K562 (cell line): ENCODE results near the gene MRI1. TPM values are rescaled to one million over a fixed set of nuclear protein-coding genes. Genes with fewer than 3 reads are reported as not detected.

ENCODE experiments used
- ATAC-seq: fragments of 200-7000 bp; cut with Tn5 transposase; 3 replicates; pipeline ENCODE4 v1.9.1; 2020; ENCODE audit warnings: moderate library complexity
- BruUV-seq: library from RNA; stranded (reverse); fragments of 400-500 nt; replicated peaks from 2 replicates; lab custom pipeline; 2021; lab: Mats Ljungman, UMichigan
- CTCF ChIA-PET: fragments of 300-600 bp; formaldehyde crosslinking; extraction: SDS; loops from one replicate; lab custom pipeline; 2021; ENCODE audit warnings: low intra/inter-chr PET ratio; lab: Yijun Ruan, JAX
- POLR2A ChIA-PET: fragments of 300-600, 350-650 bp; sonication (Branson Sonifier 250); formaldehyde crosslinking; extraction: SDS; loops from one replicate; lab custom pipeline; 2021; ENCODE audit warnings: antibody characterized with exemption, inconsistent platforms; lab: Yijun Ruan, JAX
- DNase-seq, 4 experiments: peaks; one replicate each; pipeline versions ENCODE4 v3.0.0 to v3.0.0-alpha.2; 2011 to 2018; ENCODE audit warnings: low spot score in 3 of 4, mixed read lengths in 3 of 4; ENCODE audit errors: extremely low read depth in 1 of 4
- FAIRE-seq: peaks from 2 replicates; lab custom pipeline; 2011; peaks lifted over from hg19 to GRCh38; lab: Jason Lieb, UNC
- H2AFZ ChIP-seq: 2 replicates; pipeline ENCODE4 v1.6.0; 2011; ENCODE audit warnings: low read depth, low read length, control low read depth, inconsistent platforms
- H3K27ac ChIP-seq: fragments of 200-600 bp; 3 replicates; pipeline ENCODE4 v1.8.0; 2011; ENCODE audit warnings: low read depth, mild to moderate bottlenecking, control low read depth, inconsistent platforms, low read length, moderate library complexity, mixed read lengths; ENCODE audit errors: extremely low read depth
- H3K27me3 ChIP-seq, 2 experiments: fragments of 300-600 bp in 1 of 2; 2 replicates in 1 of 2; 3 replicates in 1 of 2; pipeline versions ENCODE4 v1.6.0 to v1.8.0; 2011; ENCODE audit warnings: inconsistent platforms in 2 of 2, low read length in 2 of 2, mild to moderate bottlenecking in 1 of 2, mixed read lengths in 1 of 2, moderate library complexity in 1 of 2; ENCODE audit not compliant: control insufficient read depth in 2 of 2, insufficient read depth in 2 of 2
- H3K36me3 ChIP-seq: fragments of 300-600 bp; 3 replicates; pipeline ENCODE4 v1.8.0; 2011; ENCODE audit warnings: mild to moderate bottlenecking, low read length, inconsistent platforms; ENCODE audit not compliant: control insufficient read depth, insufficient read depth
- H3K4me1 ChIP-seq, 2 experiments: fragments of 200-600 bp in 1 of 2; replicated peaks in 1 of 2; 2 replicates in 1 of 2; 3 replicates in 1 of 2; pipeline versions ENCODE4 v1.5.1 to v1.8.0; 2011; ENCODE audit warnings: inconsistent platforms in 2 of 2, low read length in 2 of 2, mild to moderate bottlenecking in 1 of 2, mixed read lengths in 1 of 2, moderate library complexity in 1 of 2; ENCODE audit not compliant: control insufficient read depth in 2 of 2, insufficient read depth in 2 of 2
- H3K4me2 ChIP-seq: 2 replicates; pipeline ENCODE4 v1.6.1; 2011; ENCODE audit warnings: low read length, control low read depth, inconsistent platforms, mixed read lengths; ENCODE audit not compliant: insufficient read depth
- H3K4me3 ChIP-seq: fragments of 200-600 bp; sonication (generic), shearing (Covaris generic); 2 replicates; pipeline ENCODE4 v1.5.1; 2016; ENCODE audit warnings: control low read depth, inconsistent platforms
- H3K79me2 ChIP-seq: fragments of 200-600 bp; 3 replicates; pipeline ENCODE4 v1.8.0; 2011; ENCODE audit warnings: low read length, inconsistent platforms; ENCODE audit not compliant: control insufficient read depth, insufficient read depth
- H3K9ac ChIP-seq, 2 experiments: 2 replicates each; pipeline versions ENCODE4 v1.6.0 to v1.6.1; 2011; ENCODE audit warnings: low read depth in 2 of 2, low read length in 2 of 2, control low read depth in 1 of 2, inconsistent platforms in 1 of 2, mild to moderate bottlenecking in 1 of 2, mixed read lengths in 1 of 2; ENCODE audit not compliant: insufficient read depth in 1 of 2
- H3K9me1 ChIP-seq: one replicate; pipeline ENCODE4 v1.6.0; 2011; ENCODE audit warnings: inconsistent platforms, mild to moderate bottlenecking, low read length, moderate library complexity; ENCODE audit not compliant: control insufficient read depth, insufficient read depth
- H3K9me3 ChIP-seq: replicated peaks from 2 replicates; pipeline ENCODE4 v1.5.1; 2011; ENCODE audit warnings: low read depth, low read length, inconsistent platforms; ENCODE audit not compliant: control insufficient read depth, insufficient read depth
- H4K20me1 ChIP-seq: replicated peaks from 2 replicates; pipeline ENCODE4 v1.6.1; 2011; ENCODE audit warnings: low read length, inconsistent platforms, mixed read lengths; ENCODE audit not compliant: control insufficient read depth, insufficient read depth
- C11orf30 ChIP-seq: fragments of 450-650 bp; IDR thresholded peaks from 2 replicates; pipeline ENCODE4 v1.6.1; 2016; ENCODE audit warnings: low read depth, mild to moderate bottlenecking
- HMG20B ChIP-seq: fragments of 250-450 bp; sonication (Bioruptor Pico); IDR thresholded peaks from 2 replicates; pipeline ENCODE4 v1.5.0; 2021; ENCODE audit warnings: mild to moderate bottlenecking
- PHF21A ChIP-seq: fragments of 450-650 bp; IDR thresholded peaks from 2 replicates; pipeline ENCODE4 v1.6.1; 2017; ENCODE audit warnings: low read depth, borderline replicate concordance
- RFX7 ChIP-seq: fragments of 250-450 bp; sonication (Bioruptor Pico); IDR thresholded peaks from 2 replicates; pipeline ENCODE4 v1.5.1; 2021; ENCODE audit warnings: mild to moderate bottlenecking
- SMAD1 ChIP-seq: fragments of 150-350 bp; IDR thresholded peaks from 2 replicates; pipeline ENCODE4 v1.6.1; 2014; ENCODE audit warnings: low read length, low read depth; ENCODE audit not compliant: partially characterized antibody
- TBL1XR1 ChIP-seq, 2 experiments: IDR thresholded peaks; 2 replicates each; pipeline ENCODE4 v1.6.1; 2012; ENCODE audit warnings: improper control_type of control experiment in 2 of 2, low read length in 2 of 2, mild to moderate bottlenecking in 1 of 2
- ZC3H8 ChIP-seq: fragments of 450-650 bp; IDR thresholded peaks from 2 replicates; pipeline ENCODE4 v1.6.1; 2017
- ZKSCAN1 ChIP-seq: fragments of 150-350 bp; IDR thresholded peaks from 2 replicates; pipeline ENCODE4 v1.6.1; 2016; ENCODE audit warnings: low read depth, low read length
- ZNF143 ChIP-seq: sonication (generic); formaldehyde crosslinking; IDR thresholded peaks from 2 replicates; pipeline ENCODE4 v1.9.0; 2022; ENCODE audit warnings: mild to moderate bottlenecking, missing genetic modification reagents
- ZNF395 ChIP-seq: fragments of 200-800 bp; sonication (Bioruptor generic); IDR thresholded peaks from 2 replicates; pipeline ENCODE4 v1.6.1; 2017; ENCODE audit warnings: missing genetic modification characterization, missing compliant biosample characterization
- ZNF707 ChIP-seq: fragments of 250-450 bp; sonication (Bioruptor Pico); conservative IDR thresholded peaks from 2 replicates; pipeline ENCODE4 v1.8.0; 2022; ENCODE audit warnings: inconsistent platforms, mild to moderate bottlenecking, moderate library complexity
- ZNF717 ChIP-seq: fragments of 250-450 bp; sonication (Bioruptor Pico); IDR thresholded peaks from 2 replicates; pipeline ENCODE4 v1.5.0; 2021
- ZNF75A ChIP-seq: fragments of 450-650 bp; formaldehyde crosslinking; IDR thresholded peaks from 2 replicates; pipeline ENCODE4 v1.4.0; 2020; ENCODE audit warnings: mild to moderate bottlenecking
- ZNF778 ChIP-seq: fragments of 450-650 bp; formaldehyde crosslinking; IDR thresholded peaks from 2 replicates; pipeline ENCODE4 v1.4.0; 2020; ENCODE audit warnings: mild to moderate bottlenecking, moderate library complexity
- ZNF785 ChIP-seq: fragments of 250-450 bp; sonication (Bioruptor Pico); IDR thresholded peaks from 2 replicates; pipeline ENCODE4 v1.4.0; 2020; ENCODE audit warnings: mild to moderate bottlenecking
- WGBS: fragments of 100-300 bp; shearing (Covaris generic); methylation state at CpG from one replicate; pipeline ENCODE4 v1.1.6; 2016; ENCODE audit warnings: low coverage, mixed read lengths; ENCODE audit not compliant: insufficient coverage; ENCODE audit errors: missing lambda C conversion rate; 5-methylcytosine and 5-hydroxymethylcytosine counted together
- in situ Hi-C: fragments of 300-500 bp; cut with MboI; formaldehyde crosslinking; loops from 4 replicates; pipeline ENCODE4 v1.15.0; 2018; ENCODE audit warnings: inconsistent platforms, mixed read lengths
- intact Hi-C: fragments of 100-400 bp; cut with micrococcal nuclease; formaldehyde crosslinking; loops from 2 replicates; pipeline ENCODE4 v1.14.2; 2022
- polyA plus RNA-seq, 8 experiments: library from polyadenylated mRNA; depleted of rRNA in 4 of 8; stranded (reverse) in 5 of 8; unstranded in 3 of 8; fragments of >200 nt; fragmentation: Nextera tagmentation in 2 of 8; fragmentation: Illumina TruSeq in 1 of 8; extraction: Ambion mirVana in 2 of 8; extraction: Trizol in 1 of 8; gene quantifications; 2 replicates each; pipeline versions ENCODE4 v1.2.1 to v1.2.3, GENCODE V29; 2011 to 2014; ENCODE audit warnings: inconsistent platforms in 1 of 8, missing spikeins in 1 of 8
- total RNA-seq, 7 experiments: library from RNA; depleted of rRNA in 6 of 7; stranded (reverse); fragments of >200 nt in 6 of 7; fragmentation: Illumina TruSeq in 2 of 7; extraction: Trizol in 2 of 7; gene quantifications; 2 replicates each; pipeline versions ENCODE4 v1.2.1 to v1.2.3, GENCODE V29; 2011 to 2021; ENCODE audit warnings: low replicate concordance in 1 of 7
- TF ChIP-seq, protein P1 (sequence below), 3 experiments: fragments of 200-800 bp in 1 of 3; fragments of 250-450 bp in 1 of 3; fragments of 450-650 bp in 1 of 3; sonication (Bioruptor Pico) in 1 of 3; sonication (Bioruptor generic) in 1 of 3; formaldehyde crosslinking in 1 of 3; IDR thresholded peaks; 2 replicates each; pipeline versions ENCODE4 v1.6.1 to v1.8.0; 2016 to 2022; ENCODE audit warnings: mild to moderate bottlenecking in 2 of 3, missing genetic modification characterization in 2 of 3, missing compliant biosample characterization in 1 of 3, moderate library complexity in 1 of 3

The MRI1 gene
- total and polyA plus RNA-seq, 9 of the 15 experiments (the other 6 are each of a cell fraction or from before 2014, with no cell fraction given): 5.5 to 57.4 (median 28.2) TPM

DNA sequence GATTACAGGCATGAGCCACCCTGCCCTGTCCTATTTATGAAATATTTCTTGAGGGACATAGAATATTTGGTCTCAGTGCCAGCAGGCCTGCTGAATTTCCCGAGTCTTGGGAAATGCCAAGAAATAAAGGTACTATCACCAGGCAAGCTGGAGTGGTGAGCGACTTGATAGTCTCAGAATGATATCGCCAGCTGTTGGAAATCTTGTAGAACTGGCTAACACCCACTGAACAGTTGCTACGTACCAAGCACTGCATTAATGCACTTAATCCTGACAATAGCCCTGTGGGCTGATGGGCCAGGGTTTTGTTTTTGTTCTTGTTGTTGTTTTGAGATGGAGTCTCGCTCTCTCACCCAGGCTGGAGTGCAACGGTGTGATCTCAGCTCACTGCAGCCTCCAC lies 42.2 kb upstream of the MRI1 start:
- Histone ChIP-seq H3K27ac (no peak overlapping the region), H4K20me1 (no peaks in the 10 kb centered on the region), H3K4me2 (no peak overlapping the region), H3K9me3 (no peaks in the 10 kb centered on the region), H3K9ac (no peak overlapping the region), H3K79me2 (no peaks in the 10 kb centered on the region), H3K36me3 (no peaks in the 10 kb centered on the region), H3K4me1 (peaks cover under 1 to 4% of the 10 kb centered on the region in 2 experiments; a peak in 2 of 5 replicates), H3K27me3 (peaks cover 9 to 14% of the 10 kb centered on the region in 2 experiments; a peak in 2 of 5 replicates), H3K9me1 (no peaks in the 10 kb centered on the region), H2AFZ (no peak overlapping the region), H3K4me3 (no peak overlapping the region)
- 33% methylated on average over 6 of the region's 6 CpGs for WGBS
- POLR2A ChIA-PET: interaction anchor here (1.2 to 1.7 kb wide), 2 partner anchors 8 to 9 kb away, joined by 6 to 7 read pairs; no protein-coding TSS in a partner anchor
- DNase-seq (no peak), ATAC-seq (no peak), FAIRE-seq (no peak)
- TF ChIP-seq ZNF75A (CRISPR knock-in tag) (no peak), HMG20B (CRISPR knock-in tag) (no peak), ZNF785 (CRISPR knock-in tag) (no peak), C11orf30 (no peak), ZKSCAN1 (no peak), RFX7 (CRISPR knock-in tag) (no peak), ZNF143 (CRISPR knock-in tag) (no peak), ZNF707 (CRISPR knock-in tag) (no peak), ZC3H8 (no peak), ZNF395 (no peak), ZNF717 (no peak), SMAD1 (no peak), TBL1XR1 (IDR thresholded peaks at IDR 0.05; ENCODE audit: low read length in 2 of 2) (no peak), ZNF778 (CRISPR knock-in tag) (no peak), PHF21A (no peak)
- TF ChIP-seq, protein P1, sequence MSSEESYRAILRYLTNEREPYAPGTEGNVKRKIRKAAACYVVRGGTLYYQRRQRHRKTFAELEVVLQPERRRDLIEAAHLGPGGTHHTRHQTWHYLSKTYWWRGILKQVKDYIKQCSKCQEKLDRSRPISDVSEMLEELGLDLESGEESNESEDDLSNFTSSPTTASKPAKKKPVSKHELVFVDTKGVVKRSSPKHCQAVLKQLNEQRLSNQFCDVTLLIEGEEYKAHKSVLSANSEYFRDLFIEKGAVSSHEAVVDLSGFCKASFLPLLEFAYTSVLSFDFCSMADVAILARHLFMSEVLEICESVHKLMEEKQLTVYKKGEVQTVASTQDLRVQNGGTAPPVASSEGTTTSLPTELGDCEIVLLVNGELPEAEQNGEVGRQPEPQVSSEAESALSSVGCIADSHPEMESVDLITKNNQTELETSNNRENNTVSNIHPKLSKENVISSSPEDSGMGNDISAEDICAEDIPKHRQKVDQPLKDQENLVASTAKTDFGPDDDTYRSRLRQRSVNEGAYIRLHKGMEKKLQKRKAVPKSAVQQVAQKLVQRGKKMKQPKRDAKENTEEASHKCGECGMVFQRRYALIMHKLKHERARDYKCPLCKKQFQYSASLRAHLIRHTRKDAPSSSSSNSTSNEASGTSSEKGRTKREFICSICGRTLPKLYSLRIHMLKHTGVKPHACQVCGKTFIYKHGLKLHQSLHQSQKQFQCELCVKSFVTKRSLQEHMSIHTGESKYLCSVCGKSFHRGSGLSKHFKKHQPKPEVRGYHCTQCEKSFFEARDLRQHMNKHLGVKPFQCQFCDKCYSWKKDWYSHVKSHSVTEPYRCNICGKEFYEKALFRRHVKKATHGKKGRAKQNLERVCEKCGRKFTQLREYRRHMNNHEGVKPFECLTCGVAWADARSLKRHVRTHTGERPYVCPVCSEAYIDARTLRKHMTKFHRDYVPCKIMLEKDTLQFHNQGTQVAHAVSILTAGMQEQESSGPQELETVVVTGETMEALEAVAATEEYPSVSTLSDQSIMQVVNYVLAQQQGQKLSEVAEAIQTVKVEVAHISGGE (CRISPR knock-in tag; IDR thresholded peaks at IDR 0.05): no peak
- intact Hi-C loops: no loop called here
- CTCF ChIA-PET: interaction anchor here (0.7 to 1.7 kb wide), 2 partner anchors 126 to 445 kb away, joined by 4 to 9 read pairs; no protein-coding TSS in a partner anchor
- in situ Hi-C loops: loop anchor here (5.0 kb wide), 1 partner anchor 115 kb away; no protein-coding TSS in a partner anchor
- BruUV-seq: no TSS peak
